Osteoblast (primary cell): ENCODE data around the gene KRTAP10-7. TPM values are rescaled to one million over a fixed set of nuclear protein-coding genes. Genes with fewer than 3 reads are reported as not detected.
"Not testable (repeated sequence)": the region's sequence is repeated elsewhere in the genome, so short reads cannot be mapped to it uniquely, and the experiment has no call there.

Experiments used
- DNase-seq: peaks from one replicate; pipeline ENCODE4 v3.0.0; 2011; ENCODE audit warnings: low spot score, mixed read lengths; ENCODE audit not compliant: insufficient read length; ENCODE audit errors: missing footprints
- H2AFZ ChIP-seq: 2 replicates; pipeline ENCODE4 v1.6.0; 2011; ENCODE audit warnings: mild to moderate bottlenecking, low read length
- H3K27ac ChIP-seq: 2 replicates; pipeline ENCODE4 v1.5.1; 2011; ENCODE audit warnings: mild to moderate bottlenecking, low read depth, low read length, moderate library complexity
- H3K27me3 ChIP-seq: 2 replicates; pipeline ENCODE4 v1.6.0; 2012; ENCODE audit warnings: mild to moderate bottlenecking, control low read depth, inconsistent platforms, low read length, moderate library complexity; ENCODE audit not compliant: insufficient read depth
- H3K36me3 ChIP-seq: 2 replicates; pipeline ENCODE4 v1.5.1; 2011; ENCODE audit warnings: mild to moderate bottlenecking, low read length, control low read depth, moderate library complexity; ENCODE audit not compliant: insufficient read depth
- H3K4me1 ChIP-seq: 2 replicates; pipeline ENCODE4 v1.5.1; 2011; ENCODE audit warnings: mild to moderate bottlenecking, low read length, control low read depth, moderate library complexity; ENCODE audit not compliant: insufficient read depth
- H3K4me2 ChIP-seq: 2 replicates; pipeline ENCODE4 v1.6.0; 2011; ENCODE audit warnings: mild to moderate bottlenecking, low read length; ENCODE audit not compliant: insufficient read depth
- H3K4me3 ChIP-seq: fragments of 200-600 bp; sonication (generic); 3 replicates; pipeline ENCODE4 v1.5.1; 2012; ENCODE audit warnings: mild to moderate bottlenecking, low read length, inconsistent platforms; ENCODE audit not compliant: insufficient read depth
- H3K79me2 ChIP-seq: 2 replicates; pipeline ENCODE4 v1.6.0; 2012; ENCODE audit warnings: mild to moderate bottlenecking, low read length, control low read depth, inconsistent platforms; ENCODE audit not compliant: insufficient read depth
- H3K9me3 ChIP-seq: 2 replicates; pipeline ENCODE4 v1.5.1; 2011; ENCODE audit warnings: low read depth, low read length, control low read depth
- H4K20me1 ChIP-seq: 2 replicates; pipeline ENCODE4 v1.6.0; 2012; ENCODE audit warnings: mild to moderate bottlenecking, low read length, control low read depth; ENCODE audit not compliant: insufficient read depth
- CTCF ChIP-seq: IDR thresholded peaks from 2 replicates; pipeline ENCODE4 v1.5.1; 2011; ENCODE audit warnings: mild to moderate bottlenecking, low read depth, low read length, moderate library complexity; ENCODE audit errors: extremely low read depth
- total RNA-seq: library from RNA; depleted of rRNA; stranded (reverse); fragments of >200 nt; gene quantifications from 2 replicates; pipeline ENCODE4 v1.2.3, GENCODE V29; 2012

Gene KRTAP10-7
- total RNA-seq = not detected in 2 replicates

GRCh38 chr21:44600118-44600978 is at the start of gene KRTAP10-7:
Gene KRTAP10-7 (plus strand): TSS chr21:44600597. CDS start chr21:44600622, 25 bp downstream.
- not testable (repeated sequence) for H3K27ac ChIP-seq, H3K36me3 ChIP-seq, H3K27me3 ChIP-seq, H4K20me1 ChIP-seq, H3K4me3 ChIP-seq, H2AFZ ChIP-seq, DNase-seq, H3K79me2 ChIP-seq, H3K9me3 ChIP-seq, H3K4me1 ChIP-seq, H3K4me2 ChIP-seq

- H3K36me3 ChIP-seq = no peaks in the 10 kb centered on the region
- H3K27ac ChIP-seq = no peak overlapping the region
- H3K4me1 ChIP-seq = no peaks in the 10 kb centered on the region
- DNase-seq = peak; percentile 10
- peaks cover 2% of the 10 kb centered on the region for H3K27me3 ChIP-seq
- no peak overlapping the region for H3K4me3 ChIP-seq
- no peaks in the 10 kb centered on the region for H3K9me3 ChIP-seq
- H4K20me1 ChIP-seq = no peaks in the 10 kb centered on the region
- no peak overlapping the region for H2AFZ ChIP-seq
- no peak for TF ChIP-seq CTCF
- no peaks in the 10 kb centered on the region for H3K79me2 ChIP-seq
- no peak overlapping the region for H3K4me2 ChIP-seq
Measured at GRCh38 chr21:44550807-44551206, 49.6 kb upstream of the KRTAP10-7 start.

- H2AFZ ChIP-seq = no peak within 1 kb of the TSS
- no peaks in the 10 kb centered on the region for H3K4me1 ChIP-seq
- no peak within 1 kb of the TSS for H3K4me3 ChIP-seq
- peak; percentile 17 for DNase-seq
- H3K4me2 ChIP-seq = no peak within 1 kb of the TSS
- H3K79me2 ChIP-seq = no peaks in the 10 kb centered on the region
- no peak within 1 kb of the TSS for H3K27ac ChIP-seq
- H4K20me1 ChIP-seq = no peaks in the 10 kb centered on the region
- TF ChIP-seq CTCF = no peak
- peaks cover 2% of the 10 kb centered on the region for H3K27me3 ChIP-seq
- H3K9me3 ChIP-seq = no peaks in the 10 kb centered on the region
- no peaks in the 10 kb centered on the region for H3K36me3 ChIP-seq
Measured at GRCh38 chr21:44551340-44551961, 48.9 kb upstream of the KRTAP10-7 start, which contains the start of gene KRTAP10-2. Gene KRTAP10-2 (minus strand): TSS chr21:44551505. CDS start chr21:44551458, 47 bp downstream.

DNA sequence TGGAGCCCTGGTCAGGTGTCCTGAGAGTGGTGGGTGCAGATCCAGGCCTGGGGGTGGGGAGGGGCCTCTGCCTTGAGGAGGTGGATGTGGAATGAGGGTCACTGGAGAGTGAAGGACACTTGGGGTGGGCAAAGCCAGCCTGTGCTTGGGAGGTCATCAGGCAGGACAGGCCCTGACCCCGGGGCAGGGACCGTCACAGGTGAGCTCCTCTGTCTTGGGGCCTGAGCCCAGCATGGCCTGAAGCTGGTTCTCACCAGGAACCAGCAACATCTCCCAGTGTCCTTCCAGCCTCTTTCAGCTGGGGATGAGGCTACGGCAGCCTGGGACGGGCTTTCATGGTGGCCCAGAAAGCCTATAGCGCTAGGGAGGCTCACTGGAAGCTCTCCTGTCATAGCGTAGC is 48.3 kb upstream of the KRTAP10-7 start:
- Histone ChIP-seq H3K79me2 (no peaks in the 10 kb centered on the region), H4K20me1 (no peaks in the 10 kb centered on the region), H3K4me3 (no peak overlapping the region), H3K4me1 (no peaks in the 10 kb centered on the region), H3K9me3 (no peaks in the 10 kb centered on the region), H3K27me3 (peaks cover 5% of the 10 kb centered on the region), H2AFZ (no peak overlapping the region), H3K4me2 (no peak overlapping the region), H3K27ac (no peak overlapping the region), H3K36me3 (no peaks in the 10 kb centered on the region)
- DNase-seq = peak; percentile 34
- no peak for TF ChIP-seq CTCF
